Kidney epithelial cell (primary cell): ENCODE results near the gene EFCAB11. TPM values are rescaled to one million over a fixed set of nuclear protein-coding genes. Genes with fewer than 3 reads are reported as not detected.
"Not testable (repeated sequence)": the region's sequence is repeated elsewhere in the genome, so short reads cannot be mapped to it uniquely, and the experiment has no call there.

Experiments used
- DNase-seq: peaks from one replicate; pipeline ENCODE4 v3.0.0-alpha.2; 2010; ENCODE audit warnings: low read depth
- H3K27me3 ChIP-seq: 2 replicates; pipeline ENCODE4 v1.6.0; 2011; ENCODE audit warnings: low read length; ENCODE audit not compliant: control insufficient read depth, insufficient read depth
- H3K36me3 ChIP-seq: 2 replicates; pipeline ENCODE4 v1.5.1; 2011; ENCODE audit warnings: low read length; ENCODE audit not compliant: control insufficient read depth, insufficient read depth
- H3K4me3 ChIP-seq: 2 replicates; pipeline ENCODE4 v1.5.1; 2011; ENCODE audit warnings: low read depth, mild to moderate bottlenecking, control low read depth, low read length
- CTCF ChIP-seq: IDR thresholded peaks from 2 replicates; pipeline ENCODE4 v1.5.1; 2011; ENCODE audit warnings: mild to moderate bottlenecking, moderate library complexity, low read length, control low read depth, inconsistent platforms; ENCODE audit not compliant: insufficient read depth, poor library complexity, severe bottlenecking
- total RNA-seq: library from RNA; depleted of rRNA; stranded (reverse); fragments of >200 nt; gene quantifications from 2 replicates; pipeline ENCODE4 v1.2.3, GENCODE V29; 2015

Gene EFCAB11
- total RNA-seq, 1 donor from 2014 or later = 12.8 TPM

- no peaks in the 10 kb centered on the region for H3K27me3 ChIP-seq
- no peak for TF ChIP-seq CTCF
- no peaks in the 10 kb centered on the region for H3K36me3 ChIP-seq
- no peak overlapping the region for H3K4me3 ChIP-seq
- DNase-seq = no peak
These were observed 64.9 kb downstream of the EFCAB11 start for GRCh38 chr14:89889626-89890025.

- TF ChIP-seq CTCF = no peak
- H3K36me3 ChIP-seq = no peaks in the 10 kb centered on the region
- no peak overlapping the region for H3K4me3 ChIP-seq
- no peak for DNase-seq
- H3K27me3 ChIP-seq = no peaks in the 10 kb centered on the region
These were observed 69.8 kb downstream of the EFCAB11 start for GRCh38 chr14:89884761-89885160.

- Histone ChIP-seq H3K4me3 (no peak overlapping the region), H3K36me3 (no peaks in the 10 kb centered on the region), H3K27me3 (no peaks in the 10 kb centered on the region)
- TF ChIP-seq CTCF = no peak
- no peak for DNase-seq
These were observed 72.7 kb downstream of the EFCAB11 start for GRCh38 chr14:89881839-89882238.

- not testable (repeated sequence) for H3K27me3 ChIP-seq, H3K4me3 ChIP-seq
These were observed 80.4 kb downstream of the EFCAB11 start for GRCh38 chr14:89874091-89874490.

GRCh38 chr14:89870316-89870715 lies 84.2 kb downstream of the EFCAB11 start:
- DNase-seq = no peak
- Histone ChIP-seq H3K27me3 (no peaks in the 10 kb centered on the region), H3K36me3 (no peaks in the 10 kb centered on the region), H3K4me3 (no peak overlapping the region)
- TF ChIP-seq CTCF = no peak

More at GRCh38 chr14:89874091-89874490, 80.4 kb downstream of the EFCAB11 start:
- H3K36me3 ChIP-seq, DNase-seq: not testable (repeated sequence)

- Histone ChIP-seq H3K4me3 (no peak overlapping the region), H3K36me3 (no peaks in the 10 kb centered on the region), H3K27me3 (no peaks in the 10 kb centered on the region)
- no peak for DNase-seq
- no peak for TF ChIP-seq CTCF
These were observed 84.9 kb downstream of the EFCAB11 start for GRCh38 chr14:89869606-89870005.

GRCh38 chr14:89866458-89866857 lies 88.1 kb downstream of the EFCAB11 start:
- no peaks in the 10 kb centered on the region for H3K27me3 ChIP-seq
- no peak for TF ChIP-seq CTCF
- H3K4me3 ChIP-seq = no peak overlapping the region
- H3K36me3 ChIP-seq = no peaks in the 10 kb centered on the region
- DNase-seq = no peak
